ENCODE results near the gene TTYH1.

DNA sequence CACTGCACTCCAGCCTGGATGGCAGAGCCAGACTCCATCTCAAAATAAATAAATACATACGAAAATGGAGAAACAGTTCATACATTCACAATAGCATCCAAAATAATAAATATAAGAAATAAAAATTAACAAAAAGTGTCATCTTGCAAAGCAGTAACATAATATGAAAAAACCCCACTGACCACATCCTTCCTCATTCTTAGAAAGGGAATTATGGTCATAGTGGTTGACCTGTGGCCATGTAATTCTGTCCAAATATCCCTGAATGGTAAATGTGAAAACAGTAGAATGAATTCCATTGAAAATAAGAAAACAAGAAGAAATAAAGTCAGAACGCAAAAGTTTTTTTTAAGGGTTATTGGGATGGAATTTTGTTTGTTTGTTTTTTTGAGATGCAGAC, 64.8 kb downstream of the TTYH1 start:
- TF ChIP-seq FOXM1 (IDR thresholded peaks at IDR 0.05; ENCODE audit: borderline replicate concordance): no peak
- TF ChIP-seq, protein P1, sequence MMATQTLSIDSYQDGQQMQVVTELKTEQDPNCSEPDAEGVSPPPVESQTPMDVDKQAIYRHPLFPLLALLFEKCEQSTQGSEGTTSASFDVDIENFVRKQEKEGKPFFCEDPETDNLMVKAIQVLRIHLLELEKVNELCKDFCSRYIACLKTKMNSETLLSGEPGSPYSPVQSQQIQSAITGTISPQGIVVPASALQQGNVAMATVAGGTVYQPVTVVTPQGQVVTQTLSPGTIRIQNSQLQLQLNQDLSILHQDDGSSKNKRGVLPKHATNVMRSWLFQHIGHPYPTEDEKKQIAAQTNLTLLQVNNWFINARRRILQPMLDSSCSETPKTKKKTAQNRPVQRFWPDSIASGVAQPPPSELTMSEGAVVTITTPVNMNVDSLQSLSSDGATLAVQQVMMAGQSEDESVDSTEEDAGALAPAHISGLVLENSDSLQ (IDR thresholded peaks at IDR 0.05): no peak
- no peak for TF ChIP-seq HDGF (IDR thresholded peaks at IDR 0.05; ENCODE audit: borderline replicate concordance)
- TF ChIP-seq CTBP1 (IDR thresholded peaks at IDR 0.05; ENCODE audit: borderline replicate concordance): no peak
- no peak for TF ChIP-seq FOXA1 (IDR thresholded peaks at IDR 0.05)
- no peak for TF ChIP-seq BHLHE40 (IDR thresholded peaks at IDR 0.05; ENCODE audit: borderline replicate concordance)
- TF ChIP-seq SP1 (IDR thresholded peaks at IDR 0.05): no peak
- no peak for TF ChIP-seq ZNF384 (IDR thresholded peaks at IDR 0.05)

All from HEK293T (cell line).